Neural cell (in vitro differentiated cells): ENCODE data around the gene NTSR2. TPM values are rescaled to one million over a fixed set of nuclear protein-coding genes. Genes with fewer than 3 reads are reported as not detected.

Source experiments
- H2AFZ ChIP-seq: fragments of 200-600, 300-800 bp; sonication (generic), shearing (Covaris generic); 2 replicates; pipeline ENCODE4 v1.6.0; 2014; ENCODE audit warnings: low read depth, mild to moderate bottlenecking, antibody characterized with exemption, low read length, moderate library complexity
- H3F3A ChIP-seq: fragments of 200-600 bp; shearing (Covaris generic); 2 replicates; pipeline ENCODE4 v1.6.1; 2016; ENCODE audit warnings: mild to moderate bottlenecking, moderate library complexity, mixed read lengths, antibody characterized with exemption, low read length; ENCODE audit not compliant: insufficient read depth, poor library complexity, severe bottlenecking
- H3K27ac ChIP-seq: fragments of 200-600, 300-800 bp; sonication (generic), shearing (Covaris generic); 2 replicates; pipeline ENCODE4 v1.5.1; 2014; ENCODE audit warnings: mild to moderate bottlenecking, low read length, moderate library complexity
- H3K27me3 ChIP-seq: fragments of 300-800, 200-600 bp; sonication (generic), shearing (Covaris generic); 2 replicates; pipeline ENCODE4 v1.6.0; 2014; ENCODE audit warnings: mild to moderate bottlenecking, low read depth, low read length, moderate library complexity; ENCODE audit not compliant: insufficient read depth
- H3K36me3 ChIP-seq: fragments of 300-800, 200-600 bp; sonication (generic), shearing (Covaris generic); 2 replicates; pipeline ENCODE4 v1.5.1; 2014; ENCODE audit warnings: mild to moderate bottlenecking, antibody characterized with exemption, low read length, moderate library complexity; ENCODE audit not compliant: insufficient read depth
- H3K4me2 ChIP-seq: fragments of 300-800, 200-600 bp; sonication (generic), shearing (Covaris generic); 2 replicates; pipeline ENCODE4 v1.6.0; 2014; ENCODE audit warnings: mild to moderate bottlenecking, low read length
- H3K4me3 ChIP-seq: fragments of 300-800, 200-600 bp; sonication (generic), shearing (Covaris generic); 2 replicates; pipeline ENCODE4 v1.5.1; 2014; ENCODE audit warnings: mild to moderate bottlenecking, low read length, moderate library complexity
- H3K79me2 ChIP-seq: fragments of 200-600 bp; shearing (Covaris generic); replicated peaks from 2 replicates; pipeline ENCODE4 v1.6.0; 2014; ENCODE audit warnings: mild to moderate bottlenecking, low read length, moderate library complexity; ENCODE audit not compliant: insufficient read depth
- H3K9ac ChIP-seq: fragments of 300-800, 200-600 bp; sonication (generic), shearing (Covaris generic); 2 replicates; pipeline ENCODE4 v1.6.1; 2016; ENCODE audit warnings: mild to moderate bottlenecking, low read length, mixed read lengths
- H3K9me2 ChIP-seq: fragments of 200-600 bp; shearing (Covaris generic); 2 replicates; pipeline ENCODE4 v1.6.1; 2016; ENCODE audit warnings: mild to moderate bottlenecking, low read length, mixed read lengths; ENCODE audit not compliant: insufficient read depth
- H3K9me3 ChIP-seq: fragments of 200-600, 300-800 bp; sonication (generic), shearing (Covaris generic); 2 replicates; pipeline ENCODE4 v1.6.1; 2016; ENCODE audit warnings: mild to moderate bottlenecking, mixed run types, low read length, moderate library complexity, mixed read lengths
- H4K20me1 ChIP-seq: fragments of 200-600 bp; shearing (Covaris generic); 2 replicates; pipeline ENCODE4 v1.6.1; 2016; ENCODE audit warnings: mild to moderate bottlenecking, mixed run types; ENCODE audit not compliant: insufficient read depth
- EP300 ChIP-seq: fragments of 450-650 bp; conservative IDR thresholded peaks from 2 replicates; pipeline ENCODE4 v1.6.1; 2014; ENCODE audit warnings: antibody characterized with exemption, mild to moderate bottlenecking, moderate library complexity; ENCODE audit not compliant: poor library complexity, severe bottlenecking
- EZH2 ChIP-seq: fragments of 200-600, 300-800 bp; shearing (Covaris generic), sonication (generic); IDR thresholded peaks from 2 replicates; pipeline ENCODE4 v1.6.1; 2014; ENCODE audit warnings: antibody characterized with exemption, low read length, borderline replicate concordance, mild to moderate bottlenecking; ENCODE audit not compliant: insufficient read depth, poor library complexity, severe bottlenecking
- MXI1 ChIP-seq: fragments of 450-650 bp; conservative IDR thresholded peaks from 2 replicates; pipeline ENCODE4 v1.6.1; 2014; ENCODE audit warnings: antibody characterized with exemption, mild to moderate bottlenecking; ENCODE audit not compliant: poor library complexity, severe bottlenecking
- POLR2AphosphoS5 ChIP-seq: IDR thresholded peaks from 2 replicates; pipeline ENCODE4 v1.6.1; 2012
- RAD21 ChIP-seq: fragments of 450-650 bp; conservative IDR thresholded peaks from 2 replicates; pipeline ENCODE4 v1.6.1; 2014; ENCODE audit warnings: antibody characterized with exemption, mild to moderate bottlenecking, moderate library complexity
- SMC3 ChIP-seq: fragments of 450-650 bp; conservative IDR thresholded peaks from 2 replicates; pipeline ENCODE4 v1.6.1; 2014; ENCODE audit warnings: antibody characterized with exemption, mild to moderate bottlenecking, moderate library complexity; ENCODE audit not compliant: poor library complexity
- TAF1 ChIP-seq: IDR thresholded peaks from 2 replicates; pipeline ENCODE4 v1.6.1; 2012; ENCODE audit warnings: low read depth
- polyA plus RNA-seq: library from polyadenylated mRNA; depleted of rRNA; stranded (reverse); fragments of >200 nt; gene quantifications from 2 replicates; pipeline ENCODE4 v1.2.3, GENCODE V29; 2014
- TF ChIP-seq, protein P1 (sequence below): fragments of 450-650 bp; IDR thresholded peaks from 2 replicates; pipeline ENCODE4 v1.5.1; 2014; ENCODE audit warnings: antibody characterized with exemption, mild to moderate bottlenecking, moderate library complexity; ENCODE audit not compliant: poor library complexity, severe bottlenecking
- TF ChIP-seq, protein P2 (sequence below): IDR thresholded peaks from 2 replicates; pipeline ENCODE4 v1.6.1; 2012; ENCODE audit warnings: borderline replicate concordance

Gene NTSR2
- polyA plus RNA-seq, 1 donor from 2014 or later: not detected

DNA sequence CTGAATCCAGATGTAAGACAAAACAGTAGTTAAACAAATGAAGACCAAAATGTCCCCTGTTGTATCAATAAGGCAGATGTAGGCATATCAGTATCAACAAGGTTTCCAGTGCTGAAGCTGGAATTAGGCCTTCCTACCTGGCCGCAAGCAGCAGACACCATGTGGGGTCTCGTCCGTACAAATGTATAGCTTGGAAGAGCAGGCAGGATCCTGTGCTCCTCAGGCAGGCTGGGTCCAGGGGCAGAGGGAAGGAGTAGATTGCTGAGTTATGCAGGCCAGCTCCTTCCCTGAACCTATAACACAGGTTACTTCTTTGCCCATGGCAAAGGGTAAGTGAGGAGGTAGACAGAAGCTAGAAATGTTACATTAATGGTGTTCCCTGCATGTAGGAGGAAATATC lies 23.5 kb downstream of the NTSR2 start:
- TF ChIP-seq MXI1: no peak
- Histone ChIP-seq H3K4me3 (no peak overlapping the region), H4K20me1 (no peaks in the 10 kb centered on the region), H3K4me2 (no peak overlapping the region), H3K9ac (no peak overlapping the region), H3K79me2 (no peaks in the 10 kb centered on the region), H3K36me3 (peaks cover 4% of the 10 kb centered on the region), H3F3A (no peaks in the 10 kb centered on the region), H3K27me3 (no peaks in the 10 kb centered on the region), H3K9me3 (no peaks in the 10 kb centered on the region), H3K9me2 (no peaks in the 10 kb centered on the region), H3K27ac (no peak overlapping the region), H2AFZ (no peak overlapping the region)

DNA sequence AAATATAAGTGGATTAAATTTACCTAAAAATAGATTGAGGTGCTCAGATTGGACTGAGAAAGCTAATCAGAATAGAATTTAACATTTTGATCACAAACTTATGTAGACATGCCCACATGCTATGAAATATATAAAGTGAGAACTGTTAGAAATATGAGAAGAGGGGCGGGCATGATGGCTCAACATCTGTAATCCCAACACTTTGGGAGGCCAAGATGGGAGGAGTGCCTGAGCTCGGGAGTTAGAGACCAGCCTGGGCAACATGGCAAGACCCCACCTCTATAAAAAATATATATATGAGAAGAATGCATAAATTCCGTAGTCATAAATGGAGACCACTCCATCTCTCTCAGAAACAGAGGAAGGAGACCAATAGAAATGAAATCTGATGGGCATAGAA lies 25.7 kb downstream of the NTSR2 start:
- H3K36me3 ChIP-seq: peaks cover 4% of the 10 kb centered on the region
- TF ChIP-seq POLR2AphosphoS5 (no peak), MXI1 (no peak)
- TF ChIP-seq, protein P1, sequence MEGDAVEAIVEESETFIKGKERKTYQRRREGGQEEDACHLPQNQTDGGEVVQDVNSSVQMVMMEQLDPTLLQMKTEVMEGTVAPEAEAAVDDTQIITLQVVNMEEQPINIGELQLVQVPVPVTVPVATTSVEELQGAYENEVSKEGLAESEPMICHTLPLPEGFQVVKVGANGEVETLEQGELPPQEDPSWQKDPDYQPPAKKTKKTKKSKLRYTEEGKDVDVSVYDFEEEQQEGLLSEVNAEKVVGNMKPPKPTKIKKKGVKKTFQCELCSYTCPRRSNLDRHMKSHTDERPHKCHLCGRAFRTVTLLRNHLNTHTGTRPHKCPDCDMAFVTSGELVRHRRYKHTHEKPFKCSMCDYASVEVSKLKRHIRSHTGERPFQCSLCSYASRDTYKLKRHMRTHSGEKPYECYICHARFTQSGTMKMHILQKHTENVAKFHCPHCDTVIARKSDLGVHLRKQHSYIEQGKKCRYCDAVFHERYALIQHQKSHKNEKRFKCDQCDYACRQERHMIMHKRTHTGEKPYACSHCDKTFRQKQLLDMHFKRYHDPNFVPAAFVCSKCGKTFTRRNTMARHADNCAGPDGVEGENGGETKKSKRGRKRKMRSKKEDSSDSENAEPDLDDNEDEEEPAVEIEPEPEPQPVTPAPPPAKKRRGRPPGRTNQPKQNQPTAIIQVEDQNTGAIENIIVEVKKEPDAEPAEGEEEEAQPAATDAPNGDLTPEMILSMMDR: no peak
- no peaks in the 10 kb centered on the region for H3F3A ChIP-seq
- H4K20me1 ChIP-seq: no peaks in the 10 kb centered on the region
- H3K79me2 ChIP-seq: no peaks in the 10 kb centered on the region
- H3K9me2 ChIP-seq: no peaks in the 10 kb centered on the region
- no peak overlapping the region for H2AFZ ChIP-seq
- H3K27me3 ChIP-seq: no peaks in the 10 kb centered on the region
- no peaks in the 10 kb centered on the region for H3K9me3 ChIP-seq
- no peak overlapping the region for H3K9ac ChIP-seq
- H3K4me3 ChIP-seq: no peak overlapping the region
- no peak overlapping the region for H3K27ac ChIP-seq
- no peak overlapping the region for H3K4me2 ChIP-seq

DNA sequence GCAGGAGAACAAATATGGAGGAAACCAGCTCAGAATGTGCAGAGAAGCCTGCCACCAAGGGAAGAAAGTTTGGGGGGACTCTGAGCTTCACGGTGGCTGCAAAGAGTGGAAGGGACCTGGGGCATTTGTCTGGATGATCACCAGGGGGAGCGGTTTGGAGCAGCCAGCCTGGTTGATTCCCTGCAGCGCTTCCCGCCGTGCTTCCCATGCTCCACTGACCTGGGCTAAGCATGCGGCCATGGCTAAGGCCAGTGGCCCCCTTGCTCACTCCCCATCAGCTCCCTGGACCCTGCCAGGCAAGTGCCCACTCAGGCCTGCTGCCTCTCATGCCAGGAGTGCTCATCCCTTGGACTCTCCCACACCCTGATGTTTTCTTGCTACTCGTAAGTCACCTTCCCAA lies 27.0 kb downstream of the NTSR2 start:
- no peak overlapping the region for H3K27ac ChIP-seq
- no peaks in the 10 kb centered on the region for H3K9me3 ChIP-seq
- no peak overlapping the region for H3K4me2 ChIP-seq
- H2AFZ ChIP-seq: no peak overlapping the region
- H3K27me3 ChIP-seq: no peaks in the 10 kb centered on the region
- peaks cover 4% of the 10 kb centered on the region for H3K36me3 ChIP-seq
- H3K9ac ChIP-seq: no peak overlapping the region
- no peaks in the 10 kb centered on the region for H3K9me2 ChIP-seq
- H3K79me2 ChIP-seq: no peaks in the 10 kb centered on the region
- no peaks in the 10 kb centered on the region for H3F3A ChIP-seq
- no peak overlapping the region for H3K4me3 ChIP-seq
- H4K20me1 ChIP-seq: no peaks in the 10 kb centered on the region
- TF ChIP-seq, protein P2, sequence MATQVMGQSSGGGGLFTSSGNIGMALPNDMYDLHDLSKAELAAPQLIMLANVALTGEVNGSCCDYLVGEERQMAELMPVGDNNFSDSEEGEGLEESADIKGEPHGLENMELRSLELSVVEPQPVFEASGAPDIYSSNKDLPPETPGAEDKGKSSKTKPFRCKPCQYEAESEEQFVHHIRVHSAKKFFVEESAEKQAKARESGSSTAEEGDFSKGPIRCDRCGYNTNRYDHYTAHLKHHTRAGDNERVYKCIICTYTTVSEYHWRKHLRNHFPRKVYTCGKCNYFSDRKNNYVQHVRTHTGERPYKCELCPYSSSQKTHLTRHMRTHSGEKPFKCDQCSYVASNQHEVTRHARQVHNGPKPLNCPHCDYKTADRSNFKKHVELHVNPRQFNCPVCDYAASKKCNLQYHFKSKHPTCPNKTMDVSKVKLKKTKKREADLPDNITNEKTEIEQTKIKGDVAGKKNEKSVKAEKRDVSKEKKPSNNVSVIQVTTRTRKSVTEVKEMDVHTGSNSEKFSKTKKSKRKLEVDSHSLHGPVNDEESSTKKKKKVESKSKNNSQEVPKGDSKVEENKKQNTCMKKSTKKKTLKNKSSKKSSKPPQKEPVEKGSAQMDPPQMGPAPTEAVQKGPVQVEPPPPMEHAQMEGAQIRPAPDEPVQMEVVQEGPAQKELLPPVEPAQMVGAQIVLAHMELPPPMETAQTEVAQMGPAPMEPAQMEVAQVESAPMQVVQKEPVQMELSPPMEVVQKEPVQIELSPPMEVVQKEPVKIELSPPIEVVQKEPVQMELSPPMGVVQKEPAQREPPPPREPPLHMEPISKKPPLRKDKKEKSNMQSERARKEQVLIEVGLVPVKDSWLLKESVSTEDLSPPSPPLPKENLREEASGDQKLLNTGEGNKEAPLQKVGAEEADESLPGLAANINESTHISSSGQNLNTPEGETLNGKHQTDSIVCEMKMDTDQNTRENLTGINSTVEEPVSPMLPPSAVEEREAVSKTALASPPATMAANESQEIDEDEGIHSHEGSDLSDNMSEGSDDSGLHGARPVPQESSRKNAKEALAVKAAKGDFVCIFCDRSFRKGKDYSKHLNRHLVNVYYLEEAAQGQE: no peak
- TF ChIP-seq SMC3: no peak
- TF ChIP-seq, protein P1: no peak
- no peak for TF ChIP-seq EP300
- no peak for TF ChIP-seq TAF1
- no peak for TF ChIP-seq MXI1
- no peak for TF ChIP-seq EZH2
- no peak for TF ChIP-seq RAD21
- TF ChIP-seq POLR2AphosphoS5: no peak
